HG03139 (cell line): ENCODE measurements around the gene WDR62.
A peak's percentile ranks its signal among the peaks of the same experiment; 100 is the strongest.

Experiments used
- ATAC-seq: cut with Tn5 transposase; IDR thresholded peaks from one replicate; pipeline ENCODE4 v1.9.1; 2021; ENCODE audit not compliant: unreplicated experiment

The WDR62 gene

DNA sequence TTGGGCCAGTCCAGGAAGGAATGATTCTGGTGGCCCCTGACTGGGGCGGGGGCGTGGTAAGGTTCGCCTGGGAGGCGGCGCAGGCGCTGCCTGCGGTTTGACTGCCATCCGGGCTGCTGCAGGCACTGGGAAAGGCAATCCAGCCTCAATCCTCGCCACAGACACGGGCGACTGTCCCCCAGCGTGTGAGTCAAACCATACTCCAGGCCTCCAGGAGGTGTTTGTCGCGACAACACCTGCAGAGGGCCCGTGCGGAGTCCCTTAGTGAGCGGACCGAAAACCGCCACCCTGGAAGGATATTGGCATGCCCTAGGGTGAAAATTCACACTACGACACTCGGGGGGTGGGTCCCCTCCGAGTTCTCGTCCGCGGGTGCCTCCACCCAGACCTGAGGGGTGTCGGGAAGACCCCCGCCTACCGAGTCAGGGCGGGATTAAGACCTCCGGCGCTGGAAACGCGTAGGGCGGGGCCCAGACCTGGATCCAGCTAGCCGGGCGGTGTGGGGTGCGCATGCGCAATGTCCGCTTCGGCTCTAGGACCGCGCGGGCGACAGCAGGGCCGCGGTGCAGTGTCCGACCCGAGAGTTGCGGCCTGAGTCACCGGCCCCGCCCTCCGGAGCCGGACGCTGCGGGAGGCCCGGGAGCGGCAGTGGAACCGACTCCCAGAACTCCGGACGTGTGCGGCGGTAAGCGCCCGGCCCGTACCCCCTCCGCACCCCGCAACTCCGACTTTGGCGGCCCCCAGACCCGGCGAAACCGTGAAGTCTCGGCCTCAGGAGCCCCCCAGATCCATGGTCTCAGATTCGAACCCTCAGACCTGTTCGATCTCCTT lies 85.0 kb downstream of the WDR62 start, which contains the start of gene CAPNS1:
Gene CAPNS1 (plus strand): TSS at position 594 of the 831 bp plus-strand sequence. CDS start 946 bp downstream, outside the sequence.
- ATAC-seq = peak; percentile 80

DNA sequence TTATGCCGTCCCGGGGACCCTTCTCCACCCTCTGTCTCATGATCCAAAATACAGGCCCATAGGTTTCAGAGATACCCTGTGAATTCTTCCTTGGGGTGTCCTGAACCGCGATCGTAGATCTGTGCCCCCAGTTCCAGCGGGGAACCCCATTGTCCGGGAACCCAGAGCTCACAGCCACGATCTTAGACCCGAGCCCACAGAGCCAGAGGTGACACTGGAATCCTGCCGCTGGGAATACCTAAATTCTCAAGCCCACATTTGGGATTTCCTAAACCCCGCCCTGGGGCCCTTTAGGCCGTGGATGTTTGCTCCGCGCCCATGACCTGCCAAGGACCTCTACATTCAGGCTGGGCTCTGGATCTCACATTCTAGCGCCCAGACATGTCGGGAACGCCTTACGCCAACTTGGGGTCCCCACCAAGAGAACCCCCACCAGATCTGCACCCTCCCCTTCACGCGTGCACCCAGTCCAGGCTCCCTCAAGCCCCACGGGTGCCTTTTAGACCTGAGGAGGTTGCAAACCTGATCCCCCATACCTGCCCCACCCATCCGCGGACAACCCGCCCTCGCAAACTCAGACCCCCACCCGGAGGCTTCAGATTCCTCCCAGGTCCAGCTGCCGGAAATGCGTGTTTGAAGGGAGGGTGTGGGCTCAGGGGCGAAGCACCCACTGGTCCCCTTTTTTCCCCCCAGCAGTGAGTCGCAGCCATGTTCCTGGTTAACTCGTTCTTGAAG lies 85.8 kb downstream of the WDR62 start:
- no peak for ATAC-seq

DNA sequence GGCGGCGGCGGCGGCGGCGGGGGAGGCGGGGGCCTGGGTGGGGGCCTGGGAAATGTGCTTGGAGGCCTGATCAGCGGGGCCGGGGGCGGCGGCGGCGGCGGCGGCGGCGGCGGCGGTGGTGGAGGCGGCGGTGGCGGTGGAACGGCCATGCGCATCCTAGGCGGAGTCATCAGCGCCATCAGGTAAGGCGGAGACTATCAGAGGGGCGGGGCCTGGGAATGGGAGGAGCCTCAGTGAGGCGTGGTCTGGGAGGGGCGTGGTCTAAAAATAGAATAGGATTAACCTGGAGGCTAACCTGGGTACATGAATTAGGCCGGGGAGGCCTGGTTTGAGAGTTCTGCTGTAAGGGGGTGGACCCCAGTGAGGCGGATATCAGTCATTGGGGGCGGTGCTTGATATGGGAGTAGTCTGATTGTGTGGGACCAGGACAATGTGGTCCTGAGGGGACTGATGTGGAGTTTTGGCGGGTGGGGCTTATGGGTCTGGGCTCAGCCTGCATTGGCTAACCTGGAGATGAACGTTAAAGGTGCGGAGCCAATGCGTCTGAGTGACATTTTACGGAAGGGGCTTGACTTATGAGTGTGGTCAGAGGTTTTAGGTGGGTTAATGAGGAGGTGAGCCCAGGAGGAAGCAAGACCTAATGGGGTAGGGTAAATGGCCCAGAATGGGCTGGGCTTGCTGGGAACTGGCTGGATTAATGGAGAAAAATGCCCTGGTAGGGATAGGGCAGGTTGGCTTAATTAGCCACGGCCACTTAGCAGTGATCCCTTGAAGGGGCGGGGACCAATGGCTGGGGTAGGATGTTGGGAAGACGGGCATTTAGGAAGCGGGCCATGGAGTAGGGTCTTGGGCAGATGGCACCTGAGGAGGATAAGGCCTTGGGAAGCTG lies 86.6 kb downstream of the WDR62 start:
- ATAC-seq = peak; percentile 45

DNA sequence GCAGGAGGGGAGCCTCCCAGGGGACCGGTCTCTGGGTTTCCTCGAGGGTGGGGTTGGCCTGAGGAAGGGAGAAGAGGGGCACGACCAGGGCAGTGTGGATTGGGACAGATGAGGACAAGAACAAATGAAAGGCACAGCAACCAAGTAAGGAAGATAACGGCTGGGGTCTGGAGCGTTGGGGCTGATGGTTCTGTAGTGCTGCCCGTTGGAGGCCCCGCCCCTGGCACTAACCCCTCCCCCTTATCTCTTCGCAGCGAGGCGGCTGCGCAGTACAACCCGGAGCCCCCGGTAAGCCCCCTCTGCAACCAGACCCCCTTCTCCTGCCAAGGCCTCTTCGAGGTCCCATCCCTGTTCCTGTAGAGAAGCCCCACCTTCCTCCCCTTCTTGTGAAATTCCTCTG lies 87.3 kb downstream of the WDR62 start:
- ATAC-seq = no peak

DNA sequence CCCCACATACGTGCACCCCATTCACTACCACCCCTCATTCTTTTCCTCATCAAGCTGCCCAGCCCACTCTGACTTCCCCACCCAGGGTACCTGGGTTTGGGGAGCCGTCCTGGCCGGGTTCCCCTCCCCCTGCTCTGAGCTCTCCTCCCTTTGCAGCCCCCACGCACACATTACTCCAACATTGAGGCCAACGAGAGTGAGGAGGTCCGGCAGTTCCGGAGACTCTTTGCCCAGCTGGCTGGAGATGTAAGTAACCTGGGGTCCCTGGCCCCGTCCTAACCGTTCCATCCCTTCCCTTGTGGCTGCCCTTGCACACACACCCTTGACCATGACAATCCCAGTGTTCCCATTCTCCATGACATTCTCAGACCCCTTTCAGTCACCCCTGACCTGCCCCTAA lies 87.8 kb downstream of the WDR62 start:
- no peak for ATAC-seq

DNA sequence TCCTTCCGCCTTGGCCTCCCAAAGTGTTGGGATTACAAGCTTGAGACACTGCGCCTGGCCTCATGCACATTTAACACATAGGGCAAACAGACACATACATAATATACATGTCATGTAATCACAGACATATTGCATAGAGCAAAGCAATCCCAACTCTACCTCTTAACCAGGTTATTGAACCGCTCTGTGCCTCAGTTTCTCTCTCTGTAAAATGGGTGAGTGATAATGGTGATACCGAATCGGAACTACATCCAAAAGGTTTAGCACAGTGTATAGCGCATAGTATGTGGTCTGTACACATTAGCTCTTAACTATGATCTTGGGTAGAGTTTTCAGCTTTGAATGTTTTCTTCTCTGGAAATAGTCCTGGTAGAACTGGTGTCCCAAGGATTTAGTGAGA lies 89.9 kb downstream of the WDR62 start:
- ATAC-seq = no peak

DNA sequence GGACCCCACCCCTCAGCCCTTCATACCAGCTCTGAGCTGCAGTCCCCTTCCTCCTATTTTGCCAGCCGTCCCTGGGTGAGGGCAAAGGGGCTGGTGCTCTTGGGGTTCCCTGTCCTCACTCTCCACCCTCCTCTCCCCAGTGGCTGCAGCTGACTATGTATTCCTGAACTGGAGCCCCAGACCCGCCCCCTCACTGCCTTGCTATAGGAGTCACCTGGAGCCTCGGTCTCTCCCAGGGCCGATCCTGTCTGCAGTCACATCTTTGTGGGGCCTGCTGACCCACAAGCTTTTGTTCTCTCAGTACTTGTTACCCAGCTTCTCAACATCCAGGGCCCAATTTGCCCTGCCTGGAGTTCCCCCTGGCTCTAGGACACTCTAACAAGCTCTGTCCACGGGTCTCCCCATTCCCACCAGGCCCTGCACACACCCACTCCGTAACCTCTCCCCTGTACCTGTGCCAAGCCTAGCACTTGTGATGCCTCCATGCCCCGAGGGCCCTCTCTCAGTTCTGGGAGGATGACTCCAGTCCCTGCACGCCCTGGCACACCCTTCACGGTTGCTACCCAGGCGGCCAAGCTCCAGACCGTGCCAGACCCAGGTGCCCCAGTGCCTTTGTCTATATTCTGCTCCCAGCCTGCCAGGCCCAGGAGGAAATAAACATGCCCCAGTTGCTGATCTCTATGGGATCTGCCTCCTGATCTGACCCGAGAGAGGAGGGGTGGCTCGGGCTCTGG lies 95.1 kb downstream of the WDR62 start:
- no peak for ATAC-seq

DNA sequence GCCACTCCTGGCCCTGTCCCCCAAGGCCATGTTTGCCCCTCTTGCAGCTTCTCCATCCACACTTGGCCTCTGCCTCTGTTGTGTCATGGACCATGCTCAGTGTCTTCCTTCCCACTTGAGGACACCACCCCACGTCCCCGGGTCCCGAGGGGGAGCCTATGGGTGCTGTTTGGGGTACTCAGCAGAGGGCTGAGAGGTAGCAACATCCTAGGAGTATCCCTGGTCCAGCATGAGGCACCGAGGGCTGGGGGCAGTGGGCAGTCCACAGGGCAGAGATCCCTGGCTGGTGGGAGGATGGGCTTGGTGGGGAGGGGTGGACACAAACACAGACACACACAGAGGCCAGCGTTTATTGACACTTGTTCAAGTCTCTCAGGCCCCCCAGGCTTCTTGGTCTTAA lies 95.9 kb downstream of the WDR62 start:
- ATAC-seq = no peak

DNA sequence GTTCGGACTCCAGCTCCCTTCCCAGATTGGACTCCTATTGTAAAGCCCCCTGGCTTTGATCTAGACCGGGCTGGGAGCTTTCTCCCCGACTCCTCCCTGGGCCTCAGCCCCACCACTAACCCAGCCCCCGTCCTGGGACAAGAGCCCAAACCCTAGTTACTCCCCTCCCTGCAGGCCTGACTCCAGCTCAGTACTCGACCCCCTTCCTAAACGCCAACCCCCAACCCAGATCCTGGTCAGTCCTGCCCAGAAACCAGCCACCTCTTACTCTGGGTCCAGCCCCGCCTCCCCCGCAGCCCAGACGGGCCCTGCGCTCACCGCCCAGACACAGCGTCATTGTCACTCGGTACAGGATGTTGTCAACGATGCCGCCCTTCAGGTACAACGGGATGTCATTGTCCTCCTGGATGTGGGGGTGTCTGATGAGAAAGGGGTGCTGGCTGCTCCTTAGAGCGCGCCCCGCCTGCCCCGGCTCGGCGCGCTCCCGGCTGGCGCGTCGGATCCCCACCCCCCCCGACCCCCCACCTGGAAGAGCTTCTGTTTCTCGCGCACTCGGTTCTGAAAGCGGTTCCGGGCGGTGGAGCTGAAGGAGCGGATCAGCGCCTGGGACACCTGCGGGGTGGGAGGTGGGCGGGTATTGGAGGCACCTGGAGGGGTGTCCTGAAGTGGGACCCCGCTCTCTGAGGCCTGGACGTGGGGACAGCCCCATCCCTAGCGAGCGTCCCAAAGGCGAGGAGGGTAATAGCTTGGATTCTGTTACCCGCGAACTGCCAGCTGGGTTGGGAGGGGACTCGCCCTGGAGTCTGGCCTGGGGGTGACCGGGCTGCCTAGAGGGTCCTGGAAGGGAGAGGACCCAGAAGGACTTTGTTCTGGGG lies 96.7 kb downstream of the WDR62 start:
- ATAC-seq = no peak

DNA sequence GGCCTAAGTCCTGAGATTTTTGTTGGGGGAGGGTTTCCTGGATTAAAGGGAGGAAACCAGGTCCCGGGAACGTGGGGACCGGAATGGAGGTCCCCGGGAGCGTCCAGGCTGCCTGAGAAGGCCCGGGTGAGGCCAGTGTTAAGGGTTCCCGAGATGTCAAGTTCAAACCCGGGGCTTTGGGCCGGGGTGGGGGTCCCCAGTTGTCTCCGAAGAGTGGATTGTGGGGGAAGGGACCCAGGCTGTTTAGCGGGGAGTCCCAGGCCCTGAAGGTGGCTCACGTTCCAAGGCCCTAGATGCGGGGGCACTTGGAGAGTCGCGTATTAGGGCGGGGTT lies 97.3 kb downstream of the WDR62 start:
- ATAC-seq = no peak

DNA sequence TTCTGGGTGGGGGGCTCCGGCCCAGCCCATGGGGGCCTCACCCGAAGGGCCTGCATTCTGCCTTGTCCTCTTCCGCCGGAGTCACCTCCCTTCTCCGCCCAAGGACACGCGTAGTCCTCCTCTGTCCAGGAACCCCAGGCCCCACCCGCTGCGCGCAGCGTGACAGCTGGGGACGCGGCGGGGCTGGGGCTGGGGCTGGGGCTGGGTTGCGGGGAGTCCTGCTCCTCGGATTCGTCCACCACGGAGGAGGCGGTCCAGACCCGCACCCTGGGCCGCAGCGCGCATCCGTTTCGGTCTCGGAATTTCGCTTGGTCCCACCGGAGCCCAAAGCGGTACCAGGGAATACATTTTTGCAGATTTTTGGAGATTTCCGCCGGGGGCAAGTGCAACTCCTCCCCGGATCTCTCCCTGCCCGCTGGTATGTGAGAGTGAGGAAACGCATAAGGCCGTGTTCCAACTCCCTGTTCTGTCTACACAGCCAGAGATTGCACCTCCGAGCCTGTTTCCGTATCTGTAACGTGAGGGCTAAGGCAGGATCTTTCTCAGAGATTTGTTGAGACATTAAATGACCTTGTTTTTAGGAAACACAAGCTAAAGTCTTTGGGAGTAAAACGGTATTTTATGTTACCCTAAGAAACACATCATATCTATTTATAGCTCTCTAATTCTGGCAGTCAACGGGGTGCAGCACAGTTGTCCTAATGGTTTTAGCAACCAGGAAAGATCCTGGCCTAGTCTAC lies 97.8 kb downstream of the WDR62 start, which contains the start of gene COX7A1:
Gene COX7A1 (minus strand): TSS at position 96 of the 740 bp plus-strand sequence. CDS start 40 bp downstream, at position 56.
- no peak for ATAC-seq

DNA sequence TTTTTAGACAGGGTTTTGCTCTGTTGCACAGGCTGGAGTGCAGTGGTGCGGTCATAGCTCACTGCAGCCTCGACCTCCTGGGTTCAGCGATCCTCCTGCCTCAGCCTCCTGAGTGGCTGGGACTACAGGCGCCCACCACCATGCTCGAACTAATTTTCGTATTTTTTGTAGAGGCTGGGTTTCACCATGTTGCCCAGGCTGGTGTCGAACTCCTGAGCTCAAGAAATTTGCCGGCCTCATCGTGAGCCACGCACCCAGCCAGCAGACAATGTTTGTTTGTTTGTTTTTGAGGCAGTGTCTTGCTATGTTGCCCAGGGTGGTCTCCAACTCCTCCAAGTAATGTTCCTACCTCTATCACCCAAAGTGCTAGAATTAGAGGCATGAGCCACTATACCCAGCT lies 98.4 kb downstream of the WDR62 start:
- no peak for ATAC-seq
